HEK293 (cell line): ENCODE data around the gene RIN3.

Experiments
- CTCF ChIA-PET: fragments of 350-600 bp; formaldehyde crosslinking; extraction: SDS; loops from one replicate; lab custom pipeline; 2021; ENCODE audit warnings: antibody characterized with exemption; lab: Yijun Ruan, JAX
- POLR2A ChIA-PET: fragments of 300-600 bp; formaldehyde crosslinking; extraction: SDS; loops from one replicate; lab custom pipeline; 2020; ENCODE audit warnings: antibody characterized with exemption, inconsistent platforms; lab: Yijun Ruan, JAX
- H3K27ac ChIP-seq: fragments of 200-500 bp; sonication (Bioruptor generic); 2 replicates; pipeline ENCODE4 v1.5.1; 2014; ENCODE audit warnings: low read depth, low read length, control low read depth, inconsistent platforms; ENCODE audit errors: extremely low read depth
- H3K36me3 ChIP-seq, 2 experiments: fragments of 200-500 bp in 1 of 2; sonication (Bioruptor generic) in 1 of 2; 1 replicate in 1 of 2; 2 replicates in 1 of 2; pipeline ENCODE4 v1.5.1; 2014 to 2017; ENCODE audit warnings: inconsistent platforms in 2 of 2, low read length in 2 of 2; ENCODE audit not compliant: control insufficient read depth in 2 of 2, insufficient read depth in 1 of 2
- H3K4me1 ChIP-seq: fragments of 200-500 bp; sonication (Bioruptor generic); 2 replicates; pipeline ENCODE4 v1.5.1; 2014; ENCODE audit warnings: mild to moderate bottlenecking, low read length, inconsistent platforms; ENCODE audit not compliant: control insufficient read depth, insufficient read depth
- H3K4me3 ChIP-seq: 2 replicates; pipeline ENCODE4 v1.5.1; 2011; ENCODE audit warnings: low read depth, mild to moderate bottlenecking, control low read depth, low read length, moderate library complexity
- H3K9me3 ChIP-seq: fragments of 200-500 bp; sonication (Bioruptor generic); 2 replicates; pipeline ENCODE4 v1.5.1; 2014; ENCODE audit warnings: low read depth, low read length, inconsistent platforms; ENCODE audit not compliant: control insufficient read depth, insufficient read depth
- BCL11A ChIP-seq: fragments of 450-650 bp; formaldehyde crosslinking; IDR thresholded peaks from 2 replicates; pipeline ENCODE4 v1.5.1; 2016; ENCODE audit warnings: low read depth, missing biosample characterization, missing genetic modification characterization
- HIC1 ChIP-seq: fragments of 450-650 bp; formaldehyde crosslinking; IDR thresholded peaks from 2 replicates; pipeline ENCODE4 v1.5.1; 2016; ENCODE audit warnings: missing biosample characterization, missing genetic modification characterization
- KLF16 ChIP-seq: fragments of 450-650 bp; formaldehyde crosslinking; IDR thresholded peaks from 2 replicates; pipeline ENCODE4 v1.5.1; 2017; ENCODE audit warnings: missing biosample characterization, missing genetic modification characterization
- MZF1 ChIP-seq: fragments of 450-650 bp; formaldehyde crosslinking; IDR thresholded peaks from 2 replicates; pipeline ENCODE4 v1.5.1; 2017; ENCODE audit warnings: missing biosample characterization, missing genetic modification characterization, borderline replicate concordance
- OSR2 ChIP-seq: fragments of 450-650 bp; formaldehyde crosslinking; IDR thresholded peaks from 2 replicates; pipeline ENCODE4 v1.5.1; 2016; ENCODE audit warnings: missing biosample characterization, missing genetic modification characterization
- SETDB1 ChIP-seq: IDR thresholded peaks from one replicate; pipeline ENCODE4 v1.6.1; 2017; ENCODE audit warnings: mild to moderate bottlenecking, low read length, moderate library complexity, mixed read lengths; ENCODE audit not compliant: insufficient read length
- SP2 ChIP-seq: fragments of 450-650 bp; formaldehyde crosslinking; IDR thresholded peaks from 2 replicates; pipeline ENCODE4 v1.5.1; 2016; ENCODE audit warnings: missing biosample characterization, missing genetic modification characterization
- YY2 ChIP-seq: fragments of 450-650 bp; formaldehyde crosslinking; IDR thresholded peaks from 2 replicates; pipeline ENCODE4 v1.5.1; 2016; ENCODE audit warnings: missing biosample characterization, missing genetic modification characterization
- ZBTB21 ChIP-seq: fragments of 450-650 bp; formaldehyde crosslinking; IDR thresholded peaks from 2 replicates; pipeline ENCODE4 v1.5.1; 2017; ENCODE audit warnings: missing biosample characterization, missing genetic modification characterization
- ZNF133 ChIP-seq: fragments of 450-650 bp; formaldehyde crosslinking; IDR thresholded peaks from 2 replicates; pipeline ENCODE4 v1.5.1; 2016; ENCODE audit warnings: missing biosample characterization, missing genetic modification characterization
- ZNF148 ChIP-seq: fragments of 450-650 bp; formaldehyde crosslinking; IDR thresholded peaks from 2 replicates; pipeline ENCODE4 v1.5.0; 2017; ENCODE audit warnings: missing biosample characterization, missing genetic modification characterization, borderline replicate concordance
- ZNF184 ChIP-seq: fragments of 450-650 bp; IDR thresholded peaks from 2 replicates; pipeline ENCODE4 v1.5.1; 2018; ENCODE audit warnings: missing biosample characterization, mild to moderate bottlenecking, missing genetic modification characterization
- ZNF366 ChIP-seq: fragments of 450-650 bp; formaldehyde crosslinking; conservative IDR thresholded peaks from 2 replicates; pipeline ENCODE4 v1.5.1; 2016; ENCODE audit warnings: missing biosample characterization, missing genetic modification characterization
- ZNF391 ChIP-seq: fragments of 450-650 bp; formaldehyde crosslinking; IDR thresholded peaks from 2 replicates; pipeline ENCODE4 v1.5.1; 2016; ENCODE audit warnings: low read depth, missing biosample characterization, missing genetic modification characterization, borderline replicate concordance
- ZNF558 ChIP-seq: fragments of 450-650 bp; formaldehyde crosslinking; IDR thresholded peaks from 2 replicates; pipeline ENCODE4 v1.5.1; 2016; ENCODE audit warnings: missing biosample characterization, missing genetic modification characterization
- ZNF629 ChIP-seq: fragments of 450-650 bp; formaldehyde crosslinking; IDR thresholded peaks from 2 replicates; pipeline ENCODE4 v1.5.1; 2017; ENCODE audit warnings: missing biosample characterization, missing genetic modification characterization
- ZNF658 ChIP-seq: fragments of 450-650 bp; formaldehyde crosslinking; IDR thresholded peaks from 2 replicates; pipeline ENCODE4; 2016; ENCODE audit warnings: missing biosample characterization, missing genetic modification characterization
- ZNF670 ChIP-seq: fragments of 450-650 bp; formaldehyde crosslinking; IDR thresholded peaks from 2 replicates; pipeline ENCODE4 v1.5.1; 2016; ENCODE audit warnings: missing biosample characterization, missing genetic modification characterization, low read depth
- ZNF837 ChIP-seq: fragments of 450-650 bp; formaldehyde crosslinking; IDR thresholded peaks from 2 replicates; pipeline ENCODE4 v1.5.1; 2016; ENCODE audit warnings: missing biosample characterization, missing genetic modification characterization
- ZSCAN5A ChIP-seq: fragments of 450-650 bp; formaldehyde crosslinking; IDR thresholded peaks from 2 replicates; pipeline ENCODE4 v1.5.1; 2016; ENCODE audit warnings: missing biosample characterization, missing genetic modification characterization
- TF ChIP-seq, protein P1 (sequence below): fragments of 450-650 bp; formaldehyde crosslinking; IDR thresholded peaks from 2 replicates; pipeline ENCODE4 v1.5.1; 2016; ENCODE audit warnings: missing biosample characterization, missing genetic modification characterization
- TF ChIP-seq, protein P2 (sequence below): fragments of 450-650 bp; formaldehyde crosslinking; IDR thresholded peaks from 2 replicates; pipeline ENCODE4 v1.5.1; 2016; ENCODE audit warnings: missing biosample characterization, missing genetic modification characterization
- TF ChIP-seq, protein P3 (sequence below): fragments of 450-650 bp; formaldehyde crosslinking; IDR thresholded peaks from 2 replicates; pipeline ENCODE4 v1.5.1; 2016; ENCODE audit warnings: missing biosample characterization, missing genetic modification characterization

The RIN3 gene

GRCh38 chr14:92677955-92678354 lies 164.4 kb downstream of the RIN3 start (continued):
- TF ChIP-seq SETDB1 (no peak), ZNF148 (tag by site-specific recombination) (no peak), ZNF366 (tag by site-specific recombination) (peak; percentile 78; the same call in 1 of the 2 replicates), ZNF391 (tag by site-specific recombination) (no peak)

GRCh38 chr14:92678766-92679165 lies 165.2 kb downstream of the RIN3 start:
- POLR2A ChIA-PET: no interaction called here
- Histone ChIP-seq H3K4me3 (no peak overlapping the region), H3K4me1 (no peaks in the 10 kb centered on the region), H3K36me3 (no peaks in the 10 kb centered on the region), H3K27ac (no peak overlapping the region), H3K9me3 (no peaks in the 10 kb centered on the region)
- CTCF ChIA-PET: no interaction called here
- TF ChIP-seq ZNF629 (tag by site-specific recombination): no peak
- TF ChIP-seq ZNF366 (tag by site-specific recombination): no peak
- no peak for TF ChIP-seq YY2 (tag by site-specific recombination)
- no peak for TF ChIP-seq ZNF133 (tag by site-specific recombination)
- TF ChIP-seq KLF16 (tag by site-specific recombination): no peak
- no peak for TF ChIP-seq ZSCAN5A (tag by site-specific recombination)
- TF ChIP-seq, protein P1, sequence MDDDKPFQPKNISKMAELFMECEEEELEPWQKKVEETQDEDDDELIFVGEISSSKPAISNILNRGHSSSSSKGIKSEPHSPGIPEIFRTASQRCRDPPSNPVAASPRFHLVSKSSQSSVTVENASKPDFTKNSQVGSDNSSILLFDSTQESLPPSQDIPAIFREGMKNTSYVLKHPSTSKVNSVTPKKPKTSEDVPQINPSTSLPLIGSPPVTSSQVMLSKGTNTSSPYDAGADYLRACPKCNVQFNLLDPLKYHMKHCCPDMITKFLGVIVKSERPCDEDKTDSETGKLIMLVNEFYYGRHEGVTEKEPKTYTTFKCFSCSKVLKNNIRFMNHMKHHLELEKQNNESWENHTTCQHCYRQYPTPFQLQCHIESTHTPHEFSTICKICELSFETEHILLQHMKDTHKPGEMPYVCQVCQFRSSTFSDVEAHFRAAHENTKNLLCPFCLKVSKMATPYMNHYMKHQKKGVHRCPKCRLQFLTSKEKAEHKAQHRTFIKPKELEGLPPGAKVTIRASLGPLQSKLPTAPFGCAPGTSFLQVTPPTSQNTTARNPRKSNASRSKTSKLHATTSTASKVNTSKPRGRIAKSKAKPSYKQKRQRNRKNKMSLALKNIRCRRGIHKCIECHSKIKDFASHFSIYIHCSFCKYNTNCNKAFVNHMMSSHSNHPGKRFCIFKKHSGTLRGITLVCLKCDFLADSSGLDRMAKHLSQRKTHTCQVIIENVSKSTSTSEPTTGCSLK: no peak
- no peak for TF ChIP-seq SP2
- TF ChIP-seq ZNF184 (tag by site-specific recombination): no peak
- no peak for TF ChIP-seq ZNF837 (tag by site-specific recombination)
- TF ChIP-seq ZNF558 (tag by site-specific recombination): no peak
- no peak for TF ChIP-seq ZBTB21
- no peak for TF ChIP-seq MZF1 (tag by site-specific recombination)
- no peak for TF ChIP-seq OSR2
- TF ChIP-seq, protein P2, sequence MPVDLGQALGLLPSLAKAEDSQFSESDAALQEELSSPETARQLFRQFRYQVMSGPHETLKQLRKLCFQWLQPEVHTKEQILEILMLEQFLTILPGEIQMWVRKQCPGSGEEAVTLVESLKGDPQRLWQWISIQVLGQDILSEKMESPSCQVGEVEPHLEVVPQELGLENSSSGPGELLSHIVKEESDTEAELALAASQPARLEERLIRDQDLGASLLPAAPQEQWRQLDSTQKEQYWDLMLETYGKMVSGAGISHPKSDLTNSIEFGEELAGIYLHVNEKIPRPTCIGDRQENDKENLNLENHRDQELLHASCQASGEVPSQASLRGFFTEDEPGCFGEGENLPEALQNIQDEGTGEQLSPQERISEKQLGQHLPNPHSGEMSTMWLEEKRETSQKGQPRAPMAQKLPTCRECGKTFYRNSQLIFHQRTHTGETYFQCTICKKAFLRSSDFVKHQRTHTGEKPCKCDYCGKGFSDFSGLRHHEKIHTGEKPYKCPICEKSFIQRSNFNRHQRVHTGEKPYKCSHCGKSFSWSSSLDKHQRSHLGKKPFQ (tag by site-specific recombination): no peak
- TF ChIP-seq ZNF670 (tag by site-specific recombination): no peak
- no peak for TF ChIP-seq HIC1 (tag by site-specific recombination)
- no peak for TF ChIP-seq BCL11A
- TF ChIP-seq, protein P3, sequence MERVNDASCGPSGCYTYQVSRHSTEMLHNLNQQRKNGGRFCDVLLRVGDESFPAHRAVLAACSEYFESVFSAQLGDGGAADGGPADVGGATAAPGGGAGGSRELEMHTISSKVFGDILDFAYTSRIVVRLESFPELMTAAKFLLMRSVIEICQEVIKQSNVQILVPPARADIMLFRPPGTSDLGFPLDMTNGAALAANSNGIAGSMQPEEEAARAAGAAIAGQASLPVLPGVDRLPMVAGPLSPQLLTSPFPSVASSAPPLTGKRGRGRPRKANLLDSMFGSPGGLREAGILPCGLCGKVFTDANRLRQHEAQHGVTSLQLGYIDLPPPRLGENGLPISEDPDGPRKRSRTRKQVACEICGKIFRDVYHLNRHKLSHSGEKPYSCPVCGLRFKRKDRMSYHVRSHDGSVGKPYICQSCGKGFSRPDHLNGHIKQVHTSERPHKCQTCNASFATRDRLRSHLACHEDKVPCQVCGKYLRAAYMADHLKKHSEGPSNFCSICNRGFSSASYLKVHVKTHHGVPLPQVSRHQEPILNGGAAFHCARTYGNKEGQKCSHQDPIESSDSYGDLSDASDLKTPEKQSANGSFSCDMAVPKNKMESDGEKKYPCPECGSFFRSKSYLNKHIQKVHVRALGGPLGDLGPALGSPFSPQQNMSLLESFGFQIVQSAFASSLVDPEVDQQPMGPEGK (tag by site-specific recombination): no peak
- TF ChIP-seq ZNF658 (tag by site-specific recombination): no peak
